ENCODE data around the gene CYP27B1. TPM values are rescaled to one million over a fixed set of nuclear protein-coding genes. Genes with fewer than 3 reads are reported as not detected.

CYP27B1 gene
- total RNA-seq, 4 donors from 2014 or later, result 0.17 to 0.44 TPM; not detected in 2

- TF ChIP-seq, protein P1, sequence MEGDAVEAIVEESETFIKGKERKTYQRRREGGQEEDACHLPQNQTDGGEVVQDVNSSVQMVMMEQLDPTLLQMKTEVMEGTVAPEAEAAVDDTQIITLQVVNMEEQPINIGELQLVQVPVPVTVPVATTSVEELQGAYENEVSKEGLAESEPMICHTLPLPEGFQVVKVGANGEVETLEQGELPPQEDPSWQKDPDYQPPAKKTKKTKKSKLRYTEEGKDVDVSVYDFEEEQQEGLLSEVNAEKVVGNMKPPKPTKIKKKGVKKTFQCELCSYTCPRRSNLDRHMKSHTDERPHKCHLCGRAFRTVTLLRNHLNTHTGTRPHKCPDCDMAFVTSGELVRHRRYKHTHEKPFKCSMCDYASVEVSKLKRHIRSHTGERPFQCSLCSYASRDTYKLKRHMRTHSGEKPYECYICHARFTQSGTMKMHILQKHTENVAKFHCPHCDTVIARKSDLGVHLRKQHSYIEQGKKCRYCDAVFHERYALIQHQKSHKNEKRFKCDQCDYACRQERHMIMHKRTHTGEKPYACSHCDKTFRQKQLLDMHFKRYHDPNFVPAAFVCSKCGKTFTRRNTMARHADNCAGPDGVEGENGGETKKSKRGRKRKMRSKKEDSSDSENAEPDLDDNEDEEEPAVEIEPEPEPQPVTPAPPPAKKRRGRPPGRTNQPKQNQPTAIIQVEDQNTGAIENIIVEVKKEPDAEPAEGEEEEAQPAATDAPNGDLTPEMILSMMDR (IDR thresholded peaks at IDR 0.05; ENCODE audit: low read depth), result no peak
These were observed 46.9 kb downstream of the CYP27B1 start for GRCh38 chr12:57719777-57720605.

DNA sequence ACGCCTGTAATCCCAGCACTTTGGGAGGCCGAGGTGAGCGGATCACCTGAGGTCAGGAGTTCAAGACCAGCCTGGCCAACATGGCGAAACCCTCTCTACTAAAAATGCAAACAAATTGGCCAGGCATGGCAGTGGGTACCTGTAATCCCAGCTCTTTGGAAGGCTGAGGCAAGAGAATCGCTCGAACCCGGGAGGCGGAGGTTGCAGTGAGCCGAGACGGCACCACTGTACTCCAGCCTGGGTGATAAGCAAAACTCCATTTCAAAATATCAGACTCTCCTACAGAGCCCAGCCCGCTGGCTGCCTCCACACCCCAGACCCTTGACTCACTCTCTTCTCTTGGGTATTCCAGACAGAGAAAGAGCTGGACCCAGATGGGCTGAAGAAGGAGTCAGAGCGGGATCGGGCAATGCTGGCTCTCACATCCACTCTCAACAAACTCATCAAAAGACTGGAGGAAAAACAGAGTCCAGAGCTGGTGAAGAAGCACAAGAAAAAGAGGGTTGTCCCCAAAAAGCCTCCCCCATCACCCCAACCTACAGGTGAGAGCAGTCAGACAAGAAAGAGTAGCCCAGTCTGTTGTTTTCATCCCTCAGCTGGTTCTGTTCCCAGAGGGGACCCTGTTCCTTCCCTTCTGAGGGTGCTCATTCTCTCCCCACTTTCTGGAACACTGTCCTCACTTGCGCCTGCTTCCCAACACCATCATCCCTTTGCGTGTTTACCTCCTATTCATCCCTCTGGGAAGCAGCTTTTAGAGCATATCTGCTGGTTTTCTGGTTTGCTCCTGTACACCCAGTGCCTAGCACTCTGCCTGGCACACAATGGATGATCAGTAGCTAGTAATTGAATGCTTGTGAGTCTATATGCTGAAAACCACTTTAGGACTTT, 48.0 kb downstream of the CYP27B1 start:
- TF ChIP-seq, protein P1 (IDR thresholded peaks at IDR 0.05; ENCODE audit: low read depth), result no peak

GRCh38 chr12:57717846-57718640, 48.8 kb downstream of the CYP27B1 start:
- TF ChIP-seq, protein P1 (IDR thresholded peaks at IDR 0.05; ENCODE audit: low read depth), result no peak

DNA sequence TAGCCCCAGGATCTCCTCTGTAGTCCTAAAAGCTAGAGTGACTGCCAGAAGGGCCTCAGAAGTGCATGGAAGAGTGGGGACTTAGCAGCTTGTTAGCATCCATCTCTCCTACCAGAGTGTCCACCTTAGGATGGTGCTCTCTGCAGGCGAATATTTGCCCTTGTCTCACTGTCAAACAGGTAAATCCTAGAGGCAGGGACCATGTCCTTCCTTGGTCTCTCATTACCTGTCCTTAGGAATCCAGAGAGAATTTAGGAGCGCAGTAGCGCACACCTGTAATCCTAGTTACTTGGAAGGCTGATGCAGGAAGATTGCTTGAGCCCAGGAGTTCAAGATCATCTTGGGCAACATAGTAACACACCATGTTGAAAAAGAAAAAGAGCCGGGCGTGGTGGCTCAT, 49.7 kb downstream of the CYP27B1 start:
- TF ChIP-seq, protein P1 (IDR thresholded peaks at IDR 0.05; ENCODE audit: low read depth), result no peak

- TF ChIP-seq, protein P1 (IDR thresholded peaks at IDR 0.05; ENCODE audit: low read depth), result no peak
These were observed 50.6 kb downstream of the CYP27B1 start for GRCh38 chr12:57716305-57716704.

- TF ChIP-seq, protein P1 (IDR thresholded peaks at IDR 0.05; ENCODE audit: low read depth), result no peak
These were observed 51.1 kb downstream of the CYP27B1 start for GRCh38 chr12:57715786-57716185.

All from subcutaneous adipose tissue (tissue), 4 donors.